GM19395 (cell line): ENCODE measurements around the gene PCBP1.
"Not testable (repeated sequence)": the region's sequence is repeated elsewhere in the genome, so short reads cannot be mapped to it uniquely, and the experiment has no call there.

ENCODE experiments used
- ATAC-seq: cut with Tn5 transposase; IDR thresholded peaks from one replicate; pipeline ENCODE4 v1.9.1; 2021; ENCODE audit warnings: mild to moderate bottlenecking, moderate library complexity; ENCODE audit not compliant: unreplicated experiment

Gene PCBP1

DNA sequence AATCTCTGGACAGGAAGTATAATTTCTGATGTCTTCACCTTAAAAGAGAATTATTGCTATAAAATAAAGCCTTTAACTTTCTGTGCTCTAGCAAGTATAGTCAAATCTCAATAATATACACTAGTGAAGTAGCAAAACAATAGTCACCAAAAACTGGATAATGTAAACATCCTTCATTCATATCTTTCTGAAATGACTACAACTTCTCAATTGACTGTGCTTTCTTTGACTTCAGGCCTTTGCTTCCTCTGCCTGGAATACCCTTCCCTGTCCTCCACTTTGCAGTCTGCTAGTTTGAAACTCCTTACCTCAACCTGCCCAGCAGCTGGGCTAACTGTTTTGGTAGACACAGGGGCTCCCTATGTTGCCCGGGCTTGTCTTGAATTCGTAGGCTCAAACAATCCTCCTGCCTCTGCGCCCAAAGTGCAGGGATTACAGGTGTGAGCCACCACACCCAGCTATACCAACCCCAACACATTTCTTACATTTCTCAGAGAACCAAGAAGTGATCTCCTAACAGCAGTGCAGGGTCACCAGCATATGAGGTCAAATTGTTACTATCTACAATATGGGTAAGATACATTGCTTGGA is 6.6 kb upstream of the PCBP1 start:
- ATAC-seq: no peak

GRCh38 chr2:70081221-70081620 is 6.1 kb upstream of the PCBP1 start:
- ATAC-seq: no peak

GRCh38 chr2:70083344-70084156 is 3.7 kb upstream of the PCBP1 start:
- ATAC-seq: peak; percentile 46

DNA sequence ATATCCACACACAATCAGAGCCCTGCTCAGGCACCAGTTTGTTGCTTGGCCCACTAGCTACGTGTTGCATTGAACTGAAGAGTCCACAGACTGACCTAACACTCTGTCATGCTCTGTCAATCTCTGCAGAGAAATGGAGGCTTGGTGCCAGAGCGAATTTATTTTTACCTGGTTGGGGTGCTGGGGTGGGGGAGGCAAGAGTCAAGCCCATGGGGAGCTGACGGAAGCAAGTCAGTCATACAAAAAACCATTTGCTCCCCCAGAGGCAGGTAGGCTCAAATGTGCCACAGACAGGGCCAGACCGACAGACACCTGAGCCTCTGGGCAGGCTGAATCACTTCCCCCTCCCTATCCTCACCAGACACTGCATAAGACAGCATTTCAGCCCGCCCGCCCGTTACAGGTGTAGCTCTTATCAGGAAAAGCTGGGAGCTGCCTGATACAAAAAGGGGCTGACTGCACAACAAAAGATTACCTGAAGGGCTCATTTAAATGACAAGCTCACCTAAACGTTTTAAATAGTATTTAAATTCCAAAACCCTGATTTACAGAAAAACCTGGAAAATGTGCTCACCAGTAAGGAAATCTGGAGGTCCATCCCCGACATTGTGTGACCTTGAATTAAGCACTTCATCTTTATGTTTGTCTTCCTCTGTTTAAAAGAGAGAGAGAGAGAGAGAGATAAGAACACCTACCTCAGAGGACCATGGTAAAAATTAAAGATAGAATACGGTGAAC is 2.1 kb upstream of the PCBP1 start:
- ATAC-seq: no peak

- no peak for ATAC-seq
Measured at GRCh38 chr2:70085711-70086277, 1.5 kb upstream of the PCBP1 start.

- ATAC-seq: peak; percentile 44
Measured at GRCh38 chr2:70086278-70086837, 919 bp upstream of the PCBP1 start.

DNA sequence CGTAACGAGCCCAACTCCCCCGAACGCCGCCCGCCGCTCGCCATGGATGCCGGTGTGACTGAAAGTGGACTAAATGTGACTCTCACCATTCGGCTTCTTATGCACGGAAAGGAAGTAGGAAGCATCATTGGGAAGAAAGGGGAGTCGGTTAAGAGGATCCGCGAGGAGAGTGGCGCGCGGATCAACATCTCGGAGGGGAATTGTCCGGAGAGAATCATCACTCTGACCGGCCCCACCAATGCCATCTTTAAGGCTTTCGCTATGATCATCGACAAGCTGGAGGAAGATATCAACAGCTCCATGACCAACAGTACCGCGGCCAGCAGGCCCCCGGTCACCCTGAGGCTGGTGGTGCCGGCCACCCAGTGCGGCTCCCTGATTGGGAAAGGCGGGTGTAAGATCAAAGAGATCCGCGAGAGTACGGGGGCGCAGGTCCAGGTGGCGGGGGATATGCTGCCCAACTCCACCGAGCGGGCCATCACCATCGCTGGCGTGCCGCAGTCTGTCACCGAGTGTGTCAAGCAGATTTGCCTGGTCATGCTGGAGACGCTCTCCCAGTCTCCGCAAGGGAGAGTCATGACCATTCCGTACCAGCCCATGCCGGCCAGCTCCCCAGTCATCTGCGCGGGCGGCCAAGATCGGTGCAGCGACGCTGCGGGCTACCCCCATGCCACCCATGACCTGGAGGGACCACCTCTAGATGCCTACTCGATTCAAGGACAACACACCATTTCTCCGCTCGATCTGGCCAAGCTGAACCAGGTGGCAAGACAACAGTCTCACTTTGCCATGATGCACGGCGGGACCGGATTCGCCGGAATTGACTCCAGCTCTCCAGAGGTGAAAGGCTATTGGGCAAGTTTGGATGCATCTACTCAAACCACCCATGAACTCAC is 673 bp downstream of the PCBP1 start:
- ATAC-seq: no peak

DNA sequence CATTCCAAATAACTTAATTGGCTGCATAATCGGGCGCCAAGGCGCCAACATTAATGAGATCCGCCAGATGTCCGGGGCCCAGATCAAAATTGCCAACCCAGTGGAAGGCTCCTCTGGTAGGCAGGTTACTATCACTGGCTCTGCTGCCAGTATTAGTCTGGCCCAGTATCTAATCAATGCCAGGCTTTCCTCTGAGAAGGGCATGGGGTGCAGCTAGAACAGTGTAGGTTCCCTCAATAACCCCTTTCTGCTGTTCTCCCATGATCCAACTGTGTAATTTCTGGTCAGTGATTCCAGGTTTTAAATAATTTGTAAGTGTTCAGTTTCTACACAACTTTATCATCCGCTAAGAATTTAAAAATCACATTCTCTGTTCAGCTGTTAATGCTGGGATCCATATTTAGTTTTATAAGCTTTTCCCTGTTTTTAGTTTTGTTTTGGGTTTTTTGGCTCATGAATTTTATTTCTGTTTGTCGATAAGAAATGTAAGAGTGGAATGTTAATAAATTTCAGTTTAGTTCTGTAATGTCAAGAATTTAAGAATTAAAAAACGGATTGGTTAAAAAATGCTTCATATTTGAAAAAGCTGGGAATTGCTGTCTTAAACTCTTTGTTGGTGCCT is 1.4 kb downstream of the PCBP1 start:
- ATAC-seq: no peak

DNA sequence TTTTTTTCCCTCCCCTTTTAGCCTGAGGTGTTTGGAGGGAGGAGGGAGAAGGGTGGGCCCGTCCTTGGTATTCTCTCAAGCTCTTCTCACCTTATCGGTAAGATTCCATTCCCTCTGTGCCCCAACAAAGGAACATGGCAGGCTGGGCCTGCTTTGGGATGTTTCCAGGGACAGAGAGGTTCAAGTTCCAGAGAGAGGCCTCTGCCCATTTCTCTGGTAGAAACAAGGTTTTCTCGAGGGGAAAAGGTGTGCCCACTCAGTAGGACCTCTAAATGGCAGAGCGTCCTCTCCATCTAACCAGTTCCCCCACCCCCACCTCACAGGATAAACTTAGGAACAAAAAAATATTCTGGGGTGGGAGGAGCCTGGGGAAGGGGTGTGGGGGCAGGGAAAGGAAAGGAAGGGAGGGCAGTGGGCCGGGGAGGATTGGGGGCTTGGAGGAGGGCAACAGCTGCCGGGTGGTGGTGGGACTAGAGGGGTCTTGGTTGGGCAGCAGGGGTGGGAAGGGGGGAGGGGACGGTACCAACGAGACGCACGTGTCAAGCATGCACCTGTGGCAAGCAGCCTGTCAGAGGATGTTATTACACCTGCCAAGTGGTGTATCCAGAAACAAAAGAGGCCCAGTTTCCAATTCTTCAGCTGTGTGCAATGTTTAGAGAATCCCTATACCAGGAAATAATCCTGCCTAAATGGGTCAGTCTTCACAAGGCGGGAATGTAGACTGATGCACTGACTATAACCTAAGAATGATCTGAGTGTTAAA is 2.1 kb downstream of the PCBP1 start:
- no peak for ATAC-seq

DNA sequence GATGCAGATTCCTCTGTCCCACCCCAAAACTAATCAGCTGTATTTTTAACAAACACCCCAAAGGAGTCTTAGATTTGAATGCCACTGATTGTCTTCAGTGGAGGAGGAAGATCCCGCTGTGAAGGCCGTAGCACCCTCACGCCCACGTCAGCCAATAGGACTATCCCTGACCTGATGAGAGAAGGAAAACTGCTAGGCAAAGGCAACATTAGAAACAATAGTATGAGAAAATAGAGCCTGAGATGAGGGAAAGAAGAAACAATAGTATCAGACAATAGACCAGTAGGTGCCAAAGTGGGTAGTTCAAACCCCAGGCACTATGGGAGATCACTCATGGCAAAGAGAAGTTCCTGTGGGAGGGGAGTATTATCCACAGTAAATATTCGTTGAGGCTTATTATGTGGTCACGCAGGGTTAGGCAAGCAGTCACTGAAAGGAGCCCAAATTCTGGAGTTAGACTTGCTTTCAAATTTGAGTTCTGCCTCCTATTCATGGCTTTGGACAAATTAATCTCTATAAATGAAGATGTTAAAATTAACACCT is 2.8 kb downstream of the PCBP1 start:
- no peak for ATAC-seq

DNA sequence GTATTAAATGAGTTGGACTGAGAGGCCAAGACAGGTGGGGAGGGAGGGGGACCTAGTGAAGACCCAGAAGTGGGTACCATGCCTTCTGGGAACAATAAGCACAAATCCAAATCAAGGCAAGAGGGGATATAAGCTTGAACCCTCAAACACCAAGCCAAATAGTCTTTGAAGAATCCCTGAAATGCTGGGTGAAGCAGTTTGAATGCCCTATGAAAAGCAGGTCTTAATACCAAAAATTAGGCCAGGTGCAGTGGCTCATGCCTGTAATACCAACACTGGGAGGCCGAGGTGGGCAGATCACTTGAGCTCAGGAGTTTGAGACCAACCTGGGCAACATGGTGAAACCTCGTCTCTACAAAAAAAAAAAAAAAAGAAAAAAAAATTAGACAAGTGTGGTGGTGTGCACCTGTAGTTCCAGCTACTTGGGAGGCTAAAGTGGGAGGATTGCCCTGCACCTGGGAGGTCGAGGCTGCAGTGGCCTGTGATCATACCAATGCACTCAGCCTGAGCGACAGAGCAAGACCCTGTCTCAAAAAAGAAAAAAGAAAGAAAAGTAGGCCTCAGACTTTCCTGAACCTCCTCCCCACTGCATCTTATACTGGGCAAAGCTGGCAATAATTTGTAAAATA is 3.5 kb downstream of the PCBP1 start:
- no peak for ATAC-seq

GRCh38 chr2:70091364-70091763 is 4.1 kb downstream of the PCBP1 start:
- no peak for ATAC-seq

- ATAC-seq: no peak
Measured at GRCh38 chr2:70091816-70092215, 4.5 kb downstream of the PCBP1 start.

GRCh38 chr2:70092576-70093243 is 5.4 kb downstream of the PCBP1 start:
- not testable (repeated sequence) for ATAC-seq

DNA sequence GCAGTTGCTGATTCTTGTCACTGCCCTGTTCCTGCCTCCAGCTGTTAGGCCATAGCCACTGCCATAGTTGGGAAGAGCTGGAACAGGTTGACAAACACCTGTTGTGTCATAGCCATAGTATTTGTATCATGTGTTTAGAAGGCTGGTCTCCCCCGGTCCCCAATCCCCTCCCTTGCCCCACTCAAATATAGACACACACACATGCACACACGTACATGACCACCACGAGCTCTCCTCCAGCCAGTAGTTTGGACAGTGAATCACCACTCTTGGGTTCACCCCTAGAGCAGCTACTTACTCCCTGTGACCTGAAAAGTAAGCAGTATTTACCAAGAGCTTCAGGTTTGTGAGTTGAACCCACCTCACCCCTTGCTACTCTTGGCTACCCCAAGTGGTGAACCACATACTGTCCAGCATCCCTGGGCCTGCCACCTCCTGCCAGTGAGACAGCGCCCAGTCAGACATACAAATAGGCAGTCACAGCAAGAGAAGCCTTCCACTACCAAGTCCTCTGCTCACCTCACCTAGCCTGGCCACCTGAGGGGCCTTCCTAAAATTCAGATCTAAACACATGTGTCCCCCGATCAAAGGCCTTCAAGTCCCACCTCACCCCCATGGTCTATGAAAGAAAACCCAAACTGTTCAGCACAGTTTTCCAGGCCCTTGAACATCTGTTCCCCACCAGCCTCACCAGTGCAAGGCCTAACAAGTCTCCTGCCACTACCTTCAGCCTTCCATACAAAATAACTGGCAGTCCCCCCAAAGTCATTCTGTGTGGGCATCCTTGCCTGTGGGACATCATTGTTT is 7.1 kb downstream of the PCBP1 start:
- no peak for ATAC-seq

DNA sequence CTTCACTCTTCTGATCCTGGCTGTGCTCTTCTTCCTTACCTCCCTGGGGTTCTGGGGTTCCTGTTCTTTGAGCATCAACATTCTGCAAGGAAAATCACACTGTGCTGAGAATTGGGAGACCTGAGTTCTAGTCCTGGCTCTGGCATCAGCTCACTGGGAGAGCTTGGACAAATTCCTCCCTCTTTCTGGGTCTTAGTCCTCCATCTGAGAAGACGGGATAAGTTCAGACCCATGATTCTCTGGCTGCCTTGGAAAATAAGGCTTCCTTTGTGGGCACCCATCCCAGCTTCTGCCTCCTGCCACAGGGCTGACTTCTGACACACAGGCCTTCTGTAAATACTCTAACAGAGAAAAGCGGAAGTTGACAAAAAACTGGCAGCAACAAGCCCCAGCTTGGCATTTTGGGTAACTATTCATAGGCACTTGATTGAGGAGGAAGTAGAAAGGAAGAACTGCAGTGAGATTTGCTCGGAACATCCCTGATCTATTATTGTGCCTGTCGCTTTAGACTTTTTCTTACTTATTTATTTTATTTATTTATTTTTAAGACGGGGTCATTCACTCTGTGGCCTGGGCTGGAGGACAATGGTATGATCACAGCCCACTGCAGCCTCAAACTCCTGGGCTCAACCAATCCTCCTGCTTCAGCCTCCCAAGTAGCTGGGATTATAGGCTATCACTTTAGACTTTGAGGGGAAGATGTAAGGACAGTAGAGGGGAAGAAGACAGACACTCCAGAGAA is 7.9 kb downstream of the PCBP1 start:
- ATAC-seq: peak; percentile 69
